LHCN-M2 (cell line): ENCODE measurements around the gene GET4. TPM values are rescaled to one million over a fixed set of nuclear protein-coding genes. Genes with fewer than 3 reads are reported as not detected.
"Not testable (repeated sequence)": the region's sequence is repeated elsewhere in the genome, so short reads cannot be mapped to it uniquely, and the experiment has no call there.

Source experiments
- DNase-seq: peaks from one replicate; pipeline ENCODE4 v3.0.0-alpha.2; 2012; ENCODE audit warnings: low read depth
- total RNA-seq: library from RNA; depleted of rRNA; stranded (reverse); fragments of >200 nt; gene quantifications from 2 replicates; pipeline ENCODE4 v1.2.3, GENCODE V29; 2014

The GET4 gene
- total RNA-seq, 1 experiment from 2014 or later: 33.7 TPM

DNA sequence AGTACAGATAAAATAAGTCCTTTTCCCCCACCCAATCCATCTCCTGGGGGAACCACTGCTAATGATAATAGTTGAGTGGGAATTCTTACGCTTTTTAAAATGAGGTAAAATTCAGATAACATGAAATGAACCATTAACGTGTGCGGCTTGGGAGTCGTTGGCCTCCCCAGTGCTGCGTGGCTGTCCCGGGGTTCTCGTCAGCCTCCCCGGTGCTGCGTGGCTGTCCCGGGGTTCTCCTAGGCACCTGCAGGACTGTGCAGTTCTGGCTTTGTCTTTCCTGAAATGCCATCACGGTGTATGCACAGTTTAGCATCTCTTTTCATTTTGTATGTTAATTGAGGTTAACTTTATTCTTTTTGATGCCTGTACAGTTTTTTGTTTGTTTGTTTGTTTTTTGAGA is 30.6 kb upstream of the GET4 start:
- DNase-seq: no peak

DNA sequence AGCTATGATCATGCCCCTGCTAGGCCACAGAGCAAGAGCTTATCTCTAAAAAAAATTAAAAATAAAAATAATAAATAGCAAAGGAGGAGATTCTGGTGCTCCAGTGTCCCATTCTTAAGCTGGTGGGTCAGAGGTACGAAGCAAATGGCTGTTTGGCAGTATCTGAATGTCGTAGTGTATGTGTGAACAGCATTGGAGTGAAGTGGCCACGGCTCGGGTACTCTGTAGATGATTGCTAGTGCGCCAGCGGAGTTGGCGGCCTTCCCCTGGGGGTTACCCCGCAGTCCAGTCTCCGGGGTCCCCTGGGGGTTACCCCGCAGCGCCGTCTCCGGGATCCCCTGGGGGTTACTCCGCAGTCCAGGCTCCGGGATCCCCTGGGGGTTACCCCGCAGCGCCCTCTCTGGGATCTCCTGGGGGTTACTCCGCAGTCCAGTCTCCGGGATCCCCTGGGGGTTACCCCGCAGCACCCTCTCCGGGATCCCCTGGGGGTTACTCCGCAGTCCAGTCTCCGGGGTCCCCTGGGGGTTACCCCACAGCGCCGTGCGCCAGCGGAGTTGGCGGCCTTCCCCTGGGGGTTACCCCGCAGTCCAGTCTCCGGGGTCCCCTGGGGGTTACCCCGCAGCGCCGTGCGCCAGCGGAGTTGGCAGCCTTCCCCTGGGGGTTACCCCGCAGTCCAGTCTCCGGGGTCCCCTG is 29.2 kb upstream of the GET4 start:
- DNase-seq: not testable (repeated sequence)

DNA sequence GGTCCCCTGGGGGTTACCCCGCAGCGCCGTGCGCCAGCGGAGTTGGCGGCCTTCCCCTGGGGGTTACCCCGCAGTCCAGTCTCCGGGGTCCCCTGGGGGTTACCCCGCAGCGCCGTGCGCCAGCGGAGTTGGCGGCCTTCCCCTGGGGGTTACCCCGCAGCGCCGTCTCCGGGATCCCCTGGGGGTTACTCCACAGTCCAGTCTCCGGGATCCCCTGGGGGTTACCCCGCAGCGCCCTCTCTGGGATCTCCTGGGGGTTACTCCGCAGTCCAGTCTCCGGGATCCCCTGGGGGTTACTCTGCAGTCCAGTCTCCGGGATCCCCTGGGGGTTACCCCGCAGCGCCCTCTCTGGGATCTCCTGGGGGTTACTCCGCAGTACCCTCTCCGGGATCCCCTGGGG is 28.6 kb upstream of the GET4 start:
- DNase-seq: not testable (repeated sequence)

DNA sequence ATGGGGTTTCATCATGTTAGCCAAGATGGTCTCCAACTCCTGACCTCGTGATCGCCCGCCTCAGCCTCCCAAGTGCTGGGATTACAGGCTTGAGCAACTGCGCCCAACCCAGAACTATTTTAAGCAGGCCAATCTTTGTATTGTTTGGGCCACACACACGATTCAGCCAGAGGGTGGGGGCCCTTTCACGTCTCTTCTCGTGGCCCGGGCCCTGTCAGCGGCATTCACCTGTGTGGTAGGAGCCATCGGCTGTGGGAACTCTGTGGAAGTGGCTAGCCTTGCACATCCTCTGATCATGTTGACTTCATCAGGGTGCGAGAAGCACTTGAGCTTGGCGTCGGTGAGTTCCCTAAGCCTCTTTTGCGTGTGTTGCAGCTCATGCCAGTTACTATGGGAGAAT is 27.2 kb upstream of the GET4 start:
- DNase-seq: no peak

DNA sequence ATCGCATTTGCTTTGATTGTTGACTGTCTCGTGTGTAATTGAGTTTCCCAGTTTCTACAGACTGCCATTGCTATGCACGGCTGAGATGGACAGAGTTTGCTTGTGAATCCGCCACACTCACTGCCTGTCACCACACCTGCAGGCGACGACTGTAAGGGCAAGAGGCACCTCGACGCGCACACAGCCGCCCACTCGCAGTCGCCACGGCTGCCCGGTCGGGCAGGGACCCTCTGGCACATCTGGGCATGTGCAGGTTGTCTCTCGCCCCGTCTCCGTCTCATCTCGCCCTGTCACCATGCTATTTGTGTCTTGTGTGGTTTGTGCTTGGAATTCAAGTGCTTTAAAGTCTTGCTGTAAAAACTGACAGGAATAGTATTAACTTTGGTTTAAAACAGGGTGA is 26.6 kb upstream of the GET4 start:
- no peak for DNase-seq

DNA sequence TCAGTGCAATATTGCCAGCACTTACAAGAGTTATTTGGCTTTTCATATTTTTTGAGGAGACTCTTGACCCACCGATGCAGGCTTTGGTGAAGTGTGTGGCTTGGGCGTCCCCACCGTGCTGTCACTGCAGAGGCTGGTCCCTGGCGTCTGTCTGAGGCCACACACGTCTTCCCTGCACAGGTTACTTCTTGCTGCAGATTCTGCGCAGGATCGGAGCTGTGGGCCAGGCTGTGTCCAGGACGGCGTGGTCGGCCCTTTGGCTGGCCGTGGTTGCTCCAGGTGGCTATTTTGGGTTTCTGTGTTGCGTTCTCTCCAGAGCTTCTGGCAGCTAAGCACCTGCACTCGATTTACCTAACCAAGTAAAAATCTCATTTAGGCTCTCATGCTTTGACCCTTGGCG is 25.1 kb upstream of the GET4 start:
- no peak for DNase-seq

DNA sequence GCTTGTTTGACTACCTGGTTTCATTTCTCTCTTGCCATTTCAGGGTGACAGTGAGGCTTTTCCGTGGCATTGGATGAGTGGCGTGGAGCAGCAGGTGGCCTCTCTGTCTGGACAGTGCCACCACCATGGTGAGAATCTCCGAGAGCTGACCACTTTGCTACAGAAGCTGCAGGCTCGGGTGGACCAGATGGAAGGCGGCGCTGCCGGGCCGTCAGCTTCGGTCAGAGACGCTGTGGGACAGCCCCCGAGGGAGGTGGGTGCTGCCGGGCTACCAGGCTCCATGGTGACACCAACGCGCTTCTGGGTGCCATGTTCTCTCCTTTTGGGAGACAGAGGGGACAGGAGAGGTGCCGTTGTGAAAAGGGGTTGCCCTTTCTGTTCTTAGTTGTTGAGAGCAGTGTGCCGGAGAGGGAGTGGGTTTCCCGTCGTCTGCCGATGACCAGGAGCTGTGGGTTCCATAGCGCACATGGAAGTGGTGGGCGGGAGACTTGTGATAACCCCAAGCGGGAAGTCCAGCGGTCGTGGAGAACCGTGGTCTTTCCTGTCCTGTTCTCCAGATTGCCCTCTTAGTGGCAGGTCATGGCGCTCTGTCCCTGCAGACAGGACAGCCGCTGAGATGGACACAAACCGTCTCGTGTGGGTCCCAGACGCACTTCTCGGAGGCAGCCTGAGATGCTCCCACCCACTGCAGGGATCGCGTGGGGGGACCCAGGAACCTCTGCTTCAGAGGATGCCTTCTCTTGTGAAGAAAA is 22.8 kb upstream of the GET4 start:
- DNase-seq: no peak

DNA sequence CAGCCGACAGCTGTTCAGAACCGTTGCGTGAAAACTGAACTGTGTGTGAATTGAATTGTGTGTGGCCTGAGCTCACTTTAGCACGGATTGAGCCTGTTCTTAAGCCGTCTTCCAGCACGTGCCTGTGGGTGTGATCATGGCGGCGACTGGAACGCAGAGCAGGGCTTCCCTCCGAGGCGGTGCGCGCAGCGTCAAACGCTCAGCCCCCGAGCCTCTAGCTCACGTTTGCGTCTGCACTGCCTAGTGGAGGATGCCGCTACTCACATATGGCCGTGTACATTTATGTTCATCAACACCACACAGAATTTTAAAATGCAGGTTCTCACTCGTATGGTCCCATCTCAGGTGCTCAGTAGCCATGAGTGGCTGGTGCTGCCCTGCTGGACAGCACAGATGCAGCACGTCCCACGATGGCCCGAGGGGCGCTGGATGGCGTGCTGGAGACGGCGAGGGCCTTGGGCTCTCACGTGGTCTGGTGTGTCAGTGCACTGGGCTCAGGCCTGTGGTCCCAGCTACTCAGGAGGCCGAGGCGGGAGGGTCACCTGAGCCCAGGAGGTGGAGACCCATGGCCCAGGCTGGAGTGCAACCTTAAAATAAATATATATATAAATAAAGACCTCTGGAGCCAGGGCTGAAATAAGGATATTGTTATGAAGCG is 22.1 kb upstream of the GET4 start:
- no peak for DNase-seq

DNA sequence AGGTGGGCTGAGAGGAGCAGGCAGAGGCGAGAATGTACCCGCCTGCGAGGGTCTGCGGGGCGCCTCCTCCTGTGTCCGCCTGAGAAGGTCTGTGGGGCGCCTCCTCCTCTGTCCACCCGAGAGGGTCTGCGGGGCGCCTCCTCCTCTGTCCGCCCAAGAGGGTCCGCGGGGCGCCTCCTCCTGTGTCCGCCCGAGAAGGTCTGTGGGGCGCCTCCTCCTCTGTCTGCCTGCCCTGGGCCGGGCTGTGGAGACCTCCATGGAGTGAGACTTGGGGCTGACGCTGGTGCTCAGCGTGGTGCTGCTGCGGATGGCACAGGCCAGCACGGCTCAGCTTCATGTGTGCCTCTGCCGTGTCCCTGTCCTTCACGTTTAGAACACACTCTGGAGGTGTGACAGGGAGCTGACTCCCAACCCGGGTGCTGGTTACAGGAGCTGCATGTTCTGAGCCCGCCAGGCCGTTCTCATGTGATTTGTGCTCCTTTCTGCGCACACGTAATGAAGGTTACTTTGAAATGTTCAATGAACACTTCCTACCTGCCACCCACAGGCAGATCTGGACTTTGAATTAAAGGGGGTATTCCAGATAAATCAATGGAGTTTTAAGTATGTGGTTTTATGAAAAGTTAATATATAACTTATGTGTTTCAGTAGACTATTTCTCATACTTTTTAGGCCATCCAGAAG is 20.5 kb upstream of the GET4 start:
- DNase-seq: no peak

DNA sequence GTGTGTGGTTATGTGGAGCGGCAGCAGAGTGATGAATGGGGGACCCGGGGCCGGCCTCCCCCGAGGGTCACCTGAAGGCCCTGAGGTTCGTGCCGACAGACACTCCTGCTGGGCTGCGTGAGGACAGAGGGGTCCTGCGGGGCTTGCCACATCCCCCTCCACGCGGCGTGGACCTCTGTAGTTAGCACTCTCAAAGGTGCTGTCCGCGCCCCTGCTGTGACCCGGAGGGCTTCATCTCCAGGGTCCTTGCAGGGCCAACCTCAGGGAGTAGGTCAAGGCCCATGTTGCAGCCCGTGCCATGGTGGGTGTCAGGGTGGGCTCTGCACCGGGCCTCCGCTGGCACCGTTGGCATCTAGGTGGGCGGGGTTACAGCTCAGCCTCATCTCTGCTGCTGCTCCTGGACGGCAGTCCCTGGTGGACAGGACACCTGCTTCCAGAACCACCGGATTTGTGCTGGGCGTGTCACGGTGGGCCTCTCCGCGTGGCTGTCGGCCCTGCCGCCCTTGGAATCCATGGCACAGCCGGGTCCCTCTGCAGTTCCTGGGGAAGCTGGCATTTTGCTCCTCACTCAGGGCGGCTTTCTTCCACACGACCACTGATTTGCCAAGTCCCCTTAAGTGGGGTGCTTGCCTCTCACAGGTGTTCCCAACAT is 19.8 kb upstream of the GET4 start:
- DNase-seq: no peak

DNA sequence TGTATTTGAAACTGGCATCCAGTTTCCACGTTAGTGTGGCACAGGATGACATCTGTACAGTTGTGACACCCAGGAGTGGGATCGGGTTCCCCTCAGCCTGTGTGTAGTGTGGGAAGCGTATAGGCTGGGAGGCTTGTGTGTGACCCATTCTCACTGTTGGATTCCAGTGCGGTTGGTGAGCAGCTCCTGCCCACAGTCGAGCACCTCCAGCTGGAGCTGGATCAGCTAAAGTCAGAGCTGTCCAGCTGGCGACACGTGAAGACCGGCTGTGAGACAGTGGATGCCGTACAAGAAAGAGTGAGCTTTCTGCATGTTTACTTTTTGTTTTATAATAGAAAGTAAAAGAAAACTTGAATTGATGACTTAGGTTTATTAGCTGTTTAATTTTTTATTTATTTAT is 18.7 kb upstream of the GET4 start:
- DNase-seq: no peak

DNA sequence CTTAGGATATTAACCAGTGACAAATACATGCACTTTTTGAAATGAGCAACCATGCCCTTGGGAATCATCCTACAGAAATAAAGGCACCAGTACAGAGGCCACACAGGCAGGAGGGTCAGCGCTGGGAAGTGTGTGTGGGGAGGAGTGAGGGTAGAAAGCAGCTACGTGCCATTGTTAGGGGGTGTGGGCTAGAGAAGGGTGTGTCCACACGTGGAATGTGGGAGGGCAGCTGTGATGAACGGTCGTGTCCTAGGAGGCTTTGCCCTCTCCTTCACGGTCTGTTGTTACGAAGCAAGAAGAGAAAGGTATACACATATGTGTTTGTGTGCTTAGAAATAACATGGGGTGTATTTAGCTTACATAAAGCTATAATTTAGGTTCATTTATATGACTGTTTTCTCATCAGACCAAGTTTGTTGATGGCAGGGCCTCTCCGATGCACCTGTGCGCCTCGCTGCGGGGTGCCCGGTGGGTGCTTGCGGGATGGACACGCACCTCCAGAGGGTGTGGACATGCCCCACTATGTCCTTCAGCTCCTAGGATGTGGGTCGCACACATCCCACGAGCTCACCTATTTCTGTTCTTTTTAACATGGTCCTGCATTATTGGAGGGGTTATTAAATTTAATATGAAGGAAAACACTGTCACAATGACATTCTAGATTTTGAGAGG is 16.9 kb upstream of the GET4 start:
- no peak for DNase-seq

DNA sequence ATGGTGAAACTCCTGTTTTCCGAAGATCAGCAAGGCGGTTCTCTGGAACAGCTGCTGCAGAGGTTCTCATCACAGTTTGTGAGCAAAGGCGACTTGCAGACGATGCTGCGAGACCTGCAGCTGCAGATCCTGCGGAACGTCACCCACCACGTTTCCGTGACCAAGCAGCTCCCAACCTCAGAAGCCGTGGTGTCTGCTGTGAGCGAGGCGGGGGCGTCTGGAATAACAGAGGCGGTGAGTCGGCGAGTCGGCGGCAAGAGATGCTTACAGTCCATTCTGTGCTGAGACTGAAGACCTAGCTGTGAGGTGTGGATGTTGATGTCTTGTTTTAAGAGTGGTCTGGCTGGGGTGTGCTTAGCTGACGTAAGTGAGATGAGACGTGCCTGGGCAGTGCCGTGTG is 16.2 kb upstream of the GET4 start:
- DNase-seq: no peak

DNA sequence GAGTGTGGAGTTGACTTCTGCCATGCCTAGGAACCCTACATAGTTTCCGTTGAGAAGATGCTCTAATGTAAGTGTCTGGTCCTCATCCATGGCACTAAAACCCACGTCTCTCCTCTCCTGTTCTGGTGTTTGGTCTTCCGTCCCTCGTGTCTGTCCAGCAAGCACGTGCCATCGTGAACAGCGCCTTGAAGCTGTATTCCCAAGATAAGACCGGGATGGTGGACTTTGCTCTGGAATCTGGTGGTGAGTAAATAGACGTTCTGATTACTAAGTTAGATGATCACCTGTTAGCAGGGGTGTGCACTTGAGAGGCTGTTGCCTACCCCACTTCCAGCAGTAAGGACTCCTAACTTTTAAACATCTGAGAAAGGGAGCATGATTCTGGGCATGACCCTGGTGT is 15.1 kb upstream of the GET4 start:
- no peak for DNase-seq

DNA sequence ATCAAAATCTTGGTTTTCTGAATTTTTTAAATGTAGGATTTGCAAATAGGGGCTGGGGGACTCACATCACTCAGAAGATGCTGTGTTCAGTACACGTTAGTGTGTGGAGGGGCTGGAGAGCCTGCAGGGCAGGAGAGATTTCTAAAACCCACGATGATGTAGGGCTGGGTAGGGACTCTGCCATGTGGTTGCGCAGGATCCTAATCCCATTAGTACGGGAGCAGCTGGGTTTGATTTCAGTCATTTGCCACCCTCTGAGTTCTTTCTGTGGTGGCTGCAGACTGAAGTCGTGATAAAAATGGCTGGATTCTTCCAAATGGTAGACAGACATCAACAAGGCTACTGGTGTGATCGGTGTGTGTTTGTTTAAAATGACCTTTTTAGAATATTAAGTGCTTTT is 14.2 kb upstream of the GET4 start:
- no peak for DNase-seq

DNA sequence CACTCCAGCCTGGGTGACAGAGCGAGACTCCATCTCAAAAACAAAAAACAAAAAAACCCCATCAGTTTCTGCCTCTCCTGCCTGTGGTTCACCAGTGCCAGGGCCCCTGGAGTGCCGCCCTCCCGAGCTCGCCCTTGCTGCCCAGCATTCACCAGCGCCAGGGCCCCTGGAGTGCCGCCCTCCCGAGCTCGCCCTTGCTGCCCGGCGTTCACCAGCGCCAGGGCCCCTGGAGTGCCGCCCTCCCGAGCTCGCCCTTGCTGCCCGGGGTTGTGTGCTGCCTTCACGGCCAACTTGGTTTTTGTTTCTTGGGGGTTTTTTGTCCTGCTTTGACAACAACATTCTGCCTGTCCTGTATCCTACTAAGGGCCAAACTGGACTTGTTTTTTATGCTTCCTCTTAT is 13.2 kb upstream of the GET4 start:
- no peak for DNase-seq

DNA sequence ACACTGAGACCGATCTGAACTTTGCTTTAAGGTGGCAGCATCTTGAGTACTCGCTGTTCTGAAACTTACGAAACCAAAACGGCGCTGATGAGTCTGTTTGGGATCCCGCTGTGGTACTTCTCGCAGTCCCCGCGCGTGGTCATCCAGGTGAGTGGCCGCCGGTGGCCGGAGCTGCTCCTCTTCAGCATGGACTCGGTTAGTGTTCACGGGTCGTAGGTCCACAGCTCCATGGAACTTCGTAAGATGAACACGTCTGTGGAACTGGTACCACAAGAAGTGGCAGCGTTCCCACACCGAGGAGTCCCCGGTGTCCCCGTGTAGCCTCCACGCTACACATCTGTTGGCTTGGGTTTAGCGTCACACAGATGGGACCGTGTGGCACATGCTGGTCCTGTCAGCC is 10.4 kb upstream of the GET4 start:
- no peak for DNase-seq

DNA sequence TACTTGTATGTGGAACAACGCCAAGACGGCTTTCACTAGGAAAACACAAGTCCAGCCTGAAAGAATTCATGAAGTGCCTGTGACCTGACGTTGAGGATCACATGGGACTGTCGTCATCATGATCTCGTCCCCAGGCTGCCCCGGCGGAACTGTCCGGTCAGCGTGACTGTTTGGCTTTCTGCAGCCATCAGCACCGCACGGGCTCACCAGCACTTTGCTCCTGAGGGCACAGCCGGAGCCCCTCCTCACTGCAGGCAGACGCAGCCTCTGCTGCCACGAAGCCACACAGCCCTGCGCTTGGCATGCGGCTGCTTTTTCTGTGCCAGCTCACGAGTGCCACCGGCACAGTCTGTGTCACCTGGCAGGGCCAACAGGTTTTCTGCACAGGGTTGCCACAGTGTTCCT is 9.4 kb upstream of the GET4 start:
- peak; percentile 59 for DNase-seq

DNA sequence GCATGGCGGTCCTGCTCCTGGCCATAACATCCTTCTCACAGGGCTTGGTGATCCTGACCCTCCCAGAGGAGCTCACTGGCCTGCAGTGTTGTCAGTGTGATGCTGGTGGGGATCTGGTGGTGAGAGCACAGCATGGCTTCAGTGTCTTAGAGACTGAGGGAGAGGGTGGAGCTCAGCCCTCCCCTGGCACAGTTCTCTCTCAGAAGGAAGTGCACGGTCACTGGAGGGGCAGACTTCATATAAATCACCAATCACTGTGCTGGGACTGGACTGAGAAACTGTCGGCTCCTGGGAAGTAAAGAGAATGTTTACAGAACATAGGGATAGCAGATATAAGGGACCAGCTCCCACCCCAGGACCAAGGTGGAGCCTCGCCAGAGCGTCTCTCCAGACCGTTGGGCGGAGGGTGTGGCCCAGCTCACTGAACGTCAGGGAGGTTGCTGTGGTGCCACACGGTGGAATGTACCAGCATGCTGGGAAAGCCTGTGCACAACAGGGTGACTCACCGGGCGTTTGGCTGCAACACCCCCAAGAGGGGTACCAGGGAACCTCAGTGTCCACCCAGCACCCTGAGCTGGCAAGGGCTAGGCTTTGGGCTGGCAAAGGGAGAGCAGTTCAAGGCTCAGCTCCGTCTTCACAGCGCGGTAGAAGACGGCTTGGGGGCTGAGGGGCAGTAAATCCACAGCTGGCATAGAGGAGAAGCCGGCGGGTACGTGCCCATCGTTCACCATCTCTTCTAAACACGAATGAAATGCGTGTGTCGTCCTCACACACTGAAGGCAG is 8.8 kb upstream of the GET4 start:
- peak; percentile 81 for DNase-seq

DNA sequence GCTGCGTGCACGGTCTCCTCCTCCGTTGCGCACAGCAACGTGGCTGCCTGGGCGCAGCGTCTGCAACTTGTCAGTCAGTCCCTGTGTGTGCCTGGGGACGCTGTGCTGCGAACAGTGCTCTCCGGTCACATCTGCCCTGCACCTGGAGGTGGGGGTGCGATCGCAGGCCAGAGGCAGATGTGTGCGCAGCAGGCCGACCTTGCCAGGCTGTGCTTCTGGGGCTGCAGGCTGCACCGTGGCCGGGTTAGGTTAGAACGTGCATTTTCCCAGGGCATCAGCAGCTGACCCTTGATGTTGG is 8.2 kb upstream of the GET4 start:
- DNase-seq: no peak

DNA sequence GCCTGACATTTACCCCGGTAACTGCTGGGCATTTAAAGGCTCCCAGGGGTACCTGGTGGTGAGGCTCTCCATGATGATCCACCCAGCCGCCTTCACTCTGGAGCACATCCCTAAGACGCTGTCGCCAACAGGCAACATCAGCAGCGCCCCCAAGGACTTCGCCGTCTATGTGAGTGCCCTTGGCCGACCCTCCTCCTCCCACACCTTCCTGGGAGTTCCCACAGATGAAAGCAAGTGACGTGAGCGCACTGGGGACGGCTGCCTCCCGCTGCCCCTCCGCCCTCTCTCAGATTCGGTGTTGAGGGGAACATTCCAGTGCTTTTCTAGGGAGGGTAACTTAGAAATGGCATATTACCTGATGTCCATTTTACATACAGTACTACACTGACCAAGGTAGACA is 7.0 kb upstream of the GET4 start:
- no peak for DNase-seq
